HTERT RPE-1 (cell line): Measurements from ENCODE around the gene UPK3BL1.
"Not testable (repeated sequence)": the region's sequence is repeated elsewhere in the genome, so short reads cannot be mapped to it uniquely, and the experiment has no call there.

ENCODE experiments used
- in situ Hi-C: fragments of 300-500 bp; cut with MboI; formaldehyde crosslinking; loops from 4 replicates; pipeline ENCODE4 v1.14.3; 2020; ENCODE audit warnings: low sequenced_read_pairs

The UPK3BL1 gene

GRCh38 chr7:102642691-102643090 is at the start of gene UPK3BL1:
UPK3BL1 (minus strand) TSS chr7:102642791; CDS start chr7:102642741, 50 bp downstream.
- in situ Hi-C loops, result not testable (repeated sequence)

DNA sequence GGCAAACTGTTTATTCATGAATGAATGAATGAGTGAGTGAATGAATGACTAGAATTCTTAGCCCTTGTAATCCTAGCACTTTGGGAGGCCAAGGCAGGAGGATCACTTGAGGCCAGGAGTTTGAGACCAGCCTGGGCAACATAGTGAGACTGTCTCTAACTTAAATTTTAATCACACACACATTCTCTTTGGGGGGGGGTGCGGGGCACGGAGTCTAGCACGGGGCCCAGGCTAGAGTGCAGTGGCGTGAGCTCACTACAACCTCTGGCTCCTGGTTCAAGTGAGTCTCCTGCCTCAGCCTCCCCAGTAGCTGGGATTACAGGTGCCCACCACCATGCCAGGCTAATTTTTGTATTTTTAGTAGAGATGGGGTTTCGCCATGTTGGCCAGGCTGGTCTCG is 48.0 kb upstream of the UPK3BL1 start:
- in situ Hi-C loops, result not testable (repeated sequence)

GRCh38 chr7:102689436-102690282 is 47.1 kb upstream of the UPK3BL1 start:
- in situ Hi-C loops, result not testable (repeated sequence)

DNA sequence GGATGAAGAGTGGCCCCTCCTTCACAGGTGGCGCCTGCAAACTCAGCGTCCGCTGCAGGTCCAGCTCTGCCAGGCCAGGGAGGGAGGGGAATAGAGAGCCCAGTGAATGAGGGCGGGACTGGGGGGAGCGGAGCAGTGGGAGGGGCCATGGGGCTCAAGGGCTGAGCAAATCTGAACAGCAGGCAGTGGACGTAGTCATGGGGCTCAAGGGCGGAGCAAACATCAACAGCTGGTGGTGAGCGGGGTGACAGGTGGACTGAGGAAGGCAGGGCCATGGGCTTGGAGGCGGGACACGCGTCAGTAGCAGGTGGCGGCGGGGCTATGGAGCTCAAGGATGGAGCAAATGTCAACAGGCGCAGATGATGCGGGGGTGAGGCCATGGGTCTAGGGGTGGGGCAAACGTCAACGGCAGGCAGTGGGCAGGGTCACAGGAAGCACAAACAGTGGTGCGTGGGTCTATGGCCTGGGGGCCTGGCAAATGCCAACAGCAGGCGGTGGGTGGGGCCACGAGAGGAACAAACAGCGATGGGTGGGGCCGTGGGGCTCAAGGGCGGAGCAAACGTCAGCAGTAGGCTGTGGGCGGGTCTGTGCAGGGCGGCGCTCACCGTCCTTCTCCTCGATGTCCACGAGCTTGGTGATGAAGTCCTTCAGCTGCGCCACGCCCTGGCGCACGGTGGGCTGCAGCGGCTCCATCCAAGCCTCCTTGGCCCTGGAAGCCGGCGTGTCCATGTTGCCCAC is 45.9 kb upstream of the UPK3BL1 start:
- in situ Hi-C loops, result not testable (repeated sequence)

GRCh38 chr7:102682560-102682959 is 40.0 kb upstream of the UPK3BL1 start:
- in situ Hi-C loops, result not testable (repeated sequence)

DNA sequence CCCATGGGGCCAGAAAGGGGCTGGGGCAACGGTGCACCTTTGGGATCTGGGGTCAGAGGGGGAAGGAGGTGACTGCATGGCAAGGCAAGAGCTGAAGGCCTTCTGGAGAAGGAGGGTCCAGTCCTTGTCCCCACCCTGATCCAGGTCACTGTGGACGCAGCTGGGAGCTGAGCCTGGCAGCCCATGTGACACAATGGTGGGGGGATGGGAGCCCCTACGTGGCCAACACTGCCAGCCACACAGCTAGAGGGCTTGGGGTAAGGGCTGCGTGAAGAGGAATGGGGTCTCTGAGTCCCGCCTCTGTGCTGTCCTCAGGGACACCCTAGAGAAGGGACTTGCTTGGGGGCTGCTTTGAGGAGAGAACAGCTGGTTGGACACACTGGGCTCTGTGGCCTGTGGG is 38.2 kb upstream of the UPK3BL1 start:
- in situ Hi-C loops, result not testable (repeated sequence)

DNA sequence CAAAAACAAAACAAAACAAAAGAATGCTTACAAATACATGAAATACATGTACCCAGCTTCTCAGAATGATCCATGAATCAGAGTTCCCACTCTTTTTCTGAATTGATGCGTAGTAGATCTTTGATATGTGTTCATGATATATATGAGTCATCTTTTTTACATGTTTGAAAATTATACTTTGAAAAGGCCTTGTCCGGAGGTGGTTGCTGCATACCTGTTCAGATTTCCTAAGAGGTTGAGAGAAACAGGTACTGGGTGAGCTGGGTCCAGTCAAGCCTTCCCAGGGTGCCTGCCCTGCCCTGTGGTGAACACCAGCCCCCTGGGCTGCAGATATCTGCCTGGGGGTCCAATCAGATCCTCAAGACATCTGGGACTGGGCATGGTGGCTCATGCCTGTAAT is 33.0 kb upstream of the UPK3BL1 start:
- in situ Hi-C loops, result not testable (repeated sequence)

DNA sequence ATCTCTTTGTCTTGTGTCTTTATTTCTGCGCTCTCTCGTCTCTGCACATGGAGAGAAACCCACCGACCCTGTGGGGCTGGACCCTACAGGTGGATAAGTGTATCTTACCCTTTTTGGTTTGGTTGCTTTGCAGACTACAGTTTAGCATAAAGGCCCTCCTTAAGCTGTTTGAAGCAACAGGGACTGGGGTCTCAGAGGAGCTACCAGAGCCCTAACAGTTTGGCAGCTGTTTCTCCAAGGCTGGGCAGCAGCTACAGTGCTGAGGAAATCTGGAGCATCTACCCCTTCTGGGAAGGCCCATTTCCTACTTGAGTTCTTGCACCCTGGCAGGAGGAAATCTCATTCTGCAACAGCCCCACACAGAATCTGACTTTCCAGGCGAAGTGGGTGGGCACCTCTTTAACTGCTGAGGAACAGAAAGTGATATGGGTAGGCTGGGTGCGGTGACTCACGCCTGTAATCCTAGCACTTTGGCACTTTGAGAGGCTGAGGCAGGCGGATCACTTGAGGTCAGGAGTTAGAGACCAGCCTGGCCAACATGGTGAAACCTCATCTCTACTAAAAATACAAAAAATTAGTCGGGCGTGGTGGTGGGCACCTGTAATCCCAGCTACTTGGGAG is 31.0 kb upstream of the UPK3BL1 start:
- in situ Hi-C loops, result not testable (repeated sequence)

GRCh38 chr7:102671956-102672307 is 29.3 kb upstream of the UPK3BL1 start:
- in situ Hi-C loops, result not testable (repeated sequence)

DNA sequence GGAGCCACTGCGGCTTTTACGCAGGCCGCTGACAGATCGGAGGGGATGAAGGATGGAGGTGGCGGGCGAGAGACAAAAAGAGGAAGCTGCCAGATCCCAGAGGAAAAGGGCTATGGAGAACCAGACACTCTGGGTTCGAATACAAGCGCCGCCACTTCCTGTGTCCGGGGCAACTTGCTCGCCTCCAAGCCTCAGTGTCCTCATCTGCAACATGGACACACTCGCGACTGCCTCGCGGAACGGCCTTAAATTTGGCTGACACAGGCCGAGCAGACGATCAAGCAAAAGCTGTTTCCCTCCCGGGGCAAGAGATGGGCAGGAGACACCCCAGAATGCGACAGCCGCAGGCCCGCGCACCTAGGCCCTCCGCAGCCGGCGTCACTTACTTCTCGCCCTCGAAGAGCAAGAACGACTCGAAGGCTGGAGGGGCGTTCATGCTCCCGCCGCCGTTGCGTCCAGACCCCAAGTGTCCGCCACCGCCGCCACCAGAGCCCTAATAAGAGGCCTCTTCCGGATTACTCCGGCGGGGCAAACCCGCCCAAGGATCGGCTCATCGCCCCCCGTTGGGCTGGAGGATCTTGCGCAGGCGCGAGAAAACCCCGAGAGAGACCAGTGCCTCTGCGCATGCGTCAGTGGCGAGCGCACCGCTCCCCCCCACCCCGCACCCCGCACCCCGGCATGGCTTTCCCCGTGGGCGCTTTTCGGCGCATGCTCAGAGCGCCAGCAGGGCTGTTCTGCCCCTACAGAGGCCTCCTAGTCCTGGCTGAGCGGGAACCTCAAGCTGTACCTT is 28.8 kb upstream of the UPK3BL1 start, which contains the start of gene POLR2J2:
POLR2J2 (minus strand) TSS at position 498 of the 790 bp plus-strand sequence; CDS start at position 436, 62 bp downstream.
- in situ Hi-C loops, result not testable (repeated sequence)

DNA sequence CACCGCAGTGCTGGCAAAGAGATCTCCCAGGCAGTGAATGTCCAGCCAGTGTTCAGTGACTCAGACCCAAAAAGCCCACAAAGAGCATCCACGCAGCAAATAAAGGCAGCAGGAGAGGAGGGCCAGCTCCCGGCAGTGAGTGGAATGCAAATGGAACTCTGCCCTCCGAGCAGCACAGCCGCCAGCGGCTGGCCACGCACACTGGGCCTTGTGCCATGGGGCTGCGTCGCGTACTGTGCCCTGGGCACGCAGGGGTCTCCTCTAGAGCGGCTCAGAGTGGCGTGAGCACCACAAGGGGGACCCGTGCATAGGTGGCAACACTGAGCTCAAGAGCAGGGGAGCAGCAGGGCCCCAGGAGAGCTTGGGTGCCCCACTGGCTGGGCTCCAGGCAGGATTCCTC is 24.9 kb upstream of the UPK3BL1 start:
- in situ Hi-C loops, result not testable (repeated sequence)

- in situ Hi-C loops, result not testable (repeated sequence)
Measured at GRCh38 chr7:102666850-102667249, 24.3 kb upstream of the UPK3BL1 start.

- in situ Hi-C loops, result not testable (repeated sequence)
Measured at GRCh38 chr7:102664765-102665164, 22.2 kb upstream of the UPK3BL1 start.

GRCh38 chr7:102649924-102650323 is 7.3 kb upstream of the UPK3BL1 start, which contains the start of gene SPDYE2B:
SPDYE2B (plus strand) TSS chr7:102650319; CDS start chr7:102652349, 2,030 bp downstream.
- in situ Hi-C loops, result not testable (repeated sequence)

DNA sequence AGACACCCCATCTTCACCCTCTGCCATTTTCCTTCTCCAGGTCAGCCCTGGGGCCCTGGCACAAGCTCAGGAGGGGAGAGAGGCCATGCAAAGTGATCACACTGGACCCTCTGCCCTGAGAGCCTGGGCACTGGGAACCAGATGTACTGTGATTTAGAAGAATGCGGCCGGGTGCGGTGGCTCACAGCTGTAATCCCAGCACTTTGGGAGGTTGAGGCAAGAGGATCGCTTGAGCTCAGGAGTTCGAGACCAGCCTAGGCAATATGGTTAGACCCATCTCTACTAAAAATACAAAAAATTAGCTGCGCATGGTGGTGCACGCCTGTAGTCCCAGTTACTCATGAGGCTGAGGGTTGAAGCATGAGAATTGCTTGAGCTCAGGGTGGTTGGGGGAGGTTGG is 5.2 kb upstream of the UPK3BL1 start:
- in situ Hi-C loops, result not testable (repeated sequence)

GRCh38 chr7:102643404-102643803 is 813 bp upstream of the UPK3BL1 start:
- in situ Hi-C loops, result not testable (repeated sequence)

GRCh38 chr7:102638848-102639247 is 3.7 kb downstream of the UPK3BL1 start:
- in situ Hi-C loops, result not testable (repeated sequence)

DNA sequence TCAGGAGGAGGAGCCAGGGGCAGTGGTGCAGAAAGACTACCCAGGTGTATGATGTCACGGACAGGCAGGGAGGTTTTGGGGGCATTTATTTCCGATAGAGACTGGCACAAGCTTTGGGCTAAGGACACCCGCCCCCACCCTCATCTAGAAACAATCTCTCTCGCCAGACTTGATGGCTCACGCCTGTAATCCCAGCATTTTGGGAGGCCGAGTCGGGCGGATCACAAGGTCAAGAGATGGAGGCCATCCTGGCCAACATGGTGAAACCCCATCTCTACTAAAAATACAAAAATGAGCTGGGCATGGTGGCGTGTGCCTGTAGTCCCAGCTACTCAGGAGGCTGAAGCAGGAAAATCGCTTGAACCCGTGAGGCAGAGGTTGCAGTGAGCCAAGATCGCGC is 5.6 kb downstream of the UPK3BL1 start:
- in situ Hi-C loops, result not testable (repeated sequence)

GRCh38 chr7:102635354-102635753 is 7.2 kb downstream of the UPK3BL1 start:
- in situ Hi-C loops, result not testable (repeated sequence)

DNA sequence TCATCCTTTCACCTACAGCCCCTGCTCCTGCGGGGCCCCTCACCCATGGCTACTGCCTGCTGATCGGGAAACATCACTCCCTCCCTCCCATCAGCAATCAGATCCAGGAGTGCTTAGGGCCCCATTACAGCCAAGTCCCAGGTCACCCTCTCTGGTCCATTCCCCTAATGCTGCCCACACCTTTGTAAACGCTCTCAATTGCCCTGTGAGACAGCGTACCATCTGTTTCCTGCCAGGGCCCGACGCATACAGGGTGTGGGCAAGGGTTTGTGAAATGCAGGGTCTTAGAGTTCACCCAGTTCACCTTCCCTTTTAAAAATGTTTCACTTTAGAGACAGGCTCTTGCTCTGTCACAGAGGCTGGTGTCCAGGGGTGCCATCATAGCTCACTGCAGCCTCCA is 8.3 kb downstream of the UPK3BL1 start:
- in situ Hi-C loops, result not testable (repeated sequence)
